ENCODE results near the gene SH3PXD2A. TPM values are rescaled to one million over a fixed set of nuclear protein-coding genes. Genes with fewer than 3 reads are reported as not detected.

SH3PXD2A gene
- total RNA-seq, 3 donors from 2014 or later, result 14.3 to 30.5 (median 14.7) TPM

DNA sequence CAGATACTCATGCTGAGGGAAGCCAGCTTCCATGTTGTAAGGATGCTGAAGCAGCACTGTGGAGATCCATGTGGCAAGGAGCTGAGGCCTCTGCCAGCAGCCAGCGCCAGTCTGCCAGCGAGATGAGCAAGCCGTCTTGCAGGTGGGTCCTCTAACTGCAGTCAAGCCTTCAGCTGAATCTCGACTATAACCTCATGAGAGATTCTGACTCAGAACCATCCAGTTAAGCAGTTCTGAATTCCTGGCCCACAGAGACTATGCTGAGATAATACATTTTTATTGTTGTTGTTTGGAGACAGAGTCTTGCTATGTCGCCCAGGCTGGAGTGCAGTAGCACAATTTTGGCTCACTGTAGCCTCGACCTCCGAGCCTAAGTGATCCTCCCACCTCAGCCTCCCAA, 105.6 kb downstream of the SH3PXD2A start:
- no peaks in the 10 kb centered on the region for H3K4me1 ChIP-seq
- H3K36me3 ChIP-seq, result no peaks in the 10 kb centered on the region
- no peaks in the 10 kb centered on the region for H3K27me3 ChIP-seq
- TF ChIP-seq POLR2A (IDR thresholded peaks at IDR 0.05) (no peak), POLR2AphosphoS5 (IDR thresholded peaks at IDR 0.05) (no peak)
- TF ChIP-seq, protein P1, sequence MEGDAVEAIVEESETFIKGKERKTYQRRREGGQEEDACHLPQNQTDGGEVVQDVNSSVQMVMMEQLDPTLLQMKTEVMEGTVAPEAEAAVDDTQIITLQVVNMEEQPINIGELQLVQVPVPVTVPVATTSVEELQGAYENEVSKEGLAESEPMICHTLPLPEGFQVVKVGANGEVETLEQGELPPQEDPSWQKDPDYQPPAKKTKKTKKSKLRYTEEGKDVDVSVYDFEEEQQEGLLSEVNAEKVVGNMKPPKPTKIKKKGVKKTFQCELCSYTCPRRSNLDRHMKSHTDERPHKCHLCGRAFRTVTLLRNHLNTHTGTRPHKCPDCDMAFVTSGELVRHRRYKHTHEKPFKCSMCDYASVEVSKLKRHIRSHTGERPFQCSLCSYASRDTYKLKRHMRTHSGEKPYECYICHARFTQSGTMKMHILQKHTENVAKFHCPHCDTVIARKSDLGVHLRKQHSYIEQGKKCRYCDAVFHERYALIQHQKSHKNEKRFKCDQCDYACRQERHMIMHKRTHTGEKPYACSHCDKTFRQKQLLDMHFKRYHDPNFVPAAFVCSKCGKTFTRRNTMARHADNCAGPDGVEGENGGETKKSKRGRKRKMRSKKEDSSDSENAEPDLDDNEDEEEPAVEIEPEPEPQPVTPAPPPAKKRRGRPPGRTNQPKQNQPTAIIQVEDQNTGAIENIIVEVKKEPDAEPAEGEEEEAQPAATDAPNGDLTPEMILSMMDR (IDR thresholded peaks at IDR 0.05), result no peak
- no peak overlapping the region for H3K27ac ChIP-seq
- no peak for DNase-seq (ENCODE audit: low spot score in 2 of 2)
- no peaks in the 10 kb centered on the region for H3K9me3 ChIP-seq
- H3K4me3 ChIP-seq, result no peak overlapping the region
- intact Hi-C loops (cut with DNase I; ENCODE audit: low total_unique reads), result no loop called here

DNA sequence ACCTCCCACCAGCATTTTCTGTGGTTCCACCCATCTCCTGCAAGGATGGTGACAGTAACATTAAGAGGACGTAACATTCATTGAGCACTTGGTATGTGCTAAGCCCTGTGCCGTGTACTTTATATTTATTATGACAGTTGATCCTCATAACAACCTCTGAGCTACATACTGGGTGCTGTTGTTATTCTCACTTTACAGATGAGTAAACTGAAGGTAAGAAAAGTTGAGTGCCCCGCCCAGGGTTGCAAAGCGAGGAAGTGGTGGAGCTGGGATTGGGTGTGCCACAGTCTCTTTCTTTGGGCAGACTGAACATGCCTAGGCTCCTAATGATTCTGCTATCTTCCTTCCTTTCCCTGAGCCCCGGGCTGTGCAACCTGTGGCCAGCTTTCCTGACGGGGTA, 107.4 kb downstream of the SH3PXD2A start:
- no peak overlapping the region for H3K4me3 ChIP-seq
- no peaks in the 10 kb centered on the region for H3K4me1 ChIP-seq
- no peaks in the 10 kb centered on the region for H3K9me3 ChIP-seq
- no peaks in the 10 kb centered on the region for H3K27me3 ChIP-seq
- H3K27ac ChIP-seq, result no peak overlapping the region
- TF ChIP-seq POLR2AphosphoS5 (IDR thresholded peaks at IDR 0.05) (no peak), POLR2A (IDR thresholded peaks at IDR 0.05) (no peak)
- TF ChIP-seq, protein P1 (IDR thresholded peaks at IDR 0.05), result no peak
- intact Hi-C loops (cut with DNase I; ENCODE audit: low total_unique reads), result no loop called here
- DNase-seq (ENCODE audit: low spot score in 2 of 2), result no peak
- no peaks in the 10 kb centered on the region for H3K36me3 ChIP-seq

DNA sequence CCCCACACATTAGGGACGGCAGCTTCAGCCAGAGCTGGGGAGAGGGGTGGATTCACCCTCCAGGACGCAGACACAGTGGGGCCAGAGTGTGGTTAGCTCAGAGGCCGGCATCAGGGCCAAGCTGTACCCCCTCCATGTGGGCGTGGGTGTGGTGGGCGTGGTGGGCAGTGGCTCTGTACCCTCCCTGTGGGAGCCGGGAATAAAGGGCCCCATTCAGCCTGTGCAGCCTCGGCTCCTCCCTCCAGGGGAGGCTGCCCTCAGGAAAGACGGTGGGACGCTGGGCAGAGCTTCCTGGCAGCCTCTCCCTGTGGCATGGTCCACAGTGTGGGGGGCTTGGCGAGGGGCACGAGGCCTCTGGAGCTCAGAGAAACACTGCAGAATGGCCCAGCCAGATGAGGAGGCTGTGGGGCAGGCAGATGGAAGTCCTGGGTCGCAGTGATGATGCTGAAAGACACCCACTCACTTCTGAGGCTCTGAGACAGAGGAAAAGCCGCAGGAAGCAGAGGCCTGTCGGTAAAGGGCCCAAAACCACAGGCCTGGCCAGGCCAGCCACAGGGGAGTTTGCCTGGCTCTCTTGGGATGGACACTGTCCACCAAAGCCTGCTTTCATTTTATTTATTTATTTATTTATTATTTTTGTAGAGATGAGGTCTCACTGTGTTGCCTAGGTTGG, 108.0 kb downstream of the SH3PXD2A start:
- no peak for DNase-seq (ENCODE audit: low spot score in 2 of 2)
- Histone ChIP-seq H3K4me3 (no peak overlapping the region), H3K9me3 (no peaks in the 10 kb centered on the region), H3K27ac (peak overlapping the region; percentile 45 to 58), H3K36me3 (no peaks in the 10 kb centered on the region), H3K27me3 (no peaks in the 10 kb centered on the region), H3K4me1 (no peaks in the 10 kb centered on the region)
- no peak for TF ChIP-seq POLR2AphosphoS5 (IDR thresholded peaks at IDR 0.05)
- TF ChIP-seq, protein P1 (IDR thresholded peaks at IDR 0.05), result no peak
- TF ChIP-seq POLR2A (IDR thresholded peaks at IDR 0.05), result no peak
- intact Hi-C loops (cut with DNase I; ENCODE audit: low total_unique reads), result no loop called here

DNA sequence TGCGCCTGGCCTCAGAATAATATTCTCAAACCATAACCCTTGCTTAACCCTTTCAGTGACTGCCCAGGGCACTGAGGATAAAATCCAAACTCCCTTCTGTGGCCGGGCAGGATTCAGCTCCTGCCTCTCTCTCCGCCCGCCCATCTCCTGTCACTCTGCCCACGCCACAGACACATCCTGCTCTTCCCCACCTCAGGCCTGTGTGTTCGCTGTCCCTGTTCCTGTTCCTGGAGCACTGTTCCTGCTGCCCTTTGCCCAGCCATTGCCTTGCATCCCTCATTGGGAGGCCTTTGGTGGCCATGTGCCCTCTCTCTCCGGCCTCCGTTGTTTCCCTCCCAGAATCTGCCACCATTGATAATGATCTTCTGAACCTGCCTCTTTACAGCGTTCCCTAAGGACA, 108.8 kb downstream of the SH3PXD2A start:
- Histone ChIP-seq H3K9me3 (no peaks in the 10 kb centered on the region), H3K36me3 (no peaks in the 10 kb centered on the region), H3K27me3 (no peaks in the 10 kb centered on the region), H3K4me1 (no peaks in the 10 kb centered on the region), H3K4me3 (no peak overlapping the region), H3K27ac (peak overlapping the region; percentile 25 to 45)
- TF ChIP-seq POLR2A (IDR thresholded peaks at IDR 0.05) (no peak), POLR2AphosphoS5 (IDR thresholded peaks at IDR 0.05) (no peak)
- TF ChIP-seq, protein P1 (IDR thresholded peaks at IDR 0.05), result no peak
- DNase-seq (ENCODE audit: low spot score in 2 of 2), result no peak
- intact Hi-C loops (cut with DNase I; ENCODE audit: low total_unique reads), result no loop called here

DNA sequence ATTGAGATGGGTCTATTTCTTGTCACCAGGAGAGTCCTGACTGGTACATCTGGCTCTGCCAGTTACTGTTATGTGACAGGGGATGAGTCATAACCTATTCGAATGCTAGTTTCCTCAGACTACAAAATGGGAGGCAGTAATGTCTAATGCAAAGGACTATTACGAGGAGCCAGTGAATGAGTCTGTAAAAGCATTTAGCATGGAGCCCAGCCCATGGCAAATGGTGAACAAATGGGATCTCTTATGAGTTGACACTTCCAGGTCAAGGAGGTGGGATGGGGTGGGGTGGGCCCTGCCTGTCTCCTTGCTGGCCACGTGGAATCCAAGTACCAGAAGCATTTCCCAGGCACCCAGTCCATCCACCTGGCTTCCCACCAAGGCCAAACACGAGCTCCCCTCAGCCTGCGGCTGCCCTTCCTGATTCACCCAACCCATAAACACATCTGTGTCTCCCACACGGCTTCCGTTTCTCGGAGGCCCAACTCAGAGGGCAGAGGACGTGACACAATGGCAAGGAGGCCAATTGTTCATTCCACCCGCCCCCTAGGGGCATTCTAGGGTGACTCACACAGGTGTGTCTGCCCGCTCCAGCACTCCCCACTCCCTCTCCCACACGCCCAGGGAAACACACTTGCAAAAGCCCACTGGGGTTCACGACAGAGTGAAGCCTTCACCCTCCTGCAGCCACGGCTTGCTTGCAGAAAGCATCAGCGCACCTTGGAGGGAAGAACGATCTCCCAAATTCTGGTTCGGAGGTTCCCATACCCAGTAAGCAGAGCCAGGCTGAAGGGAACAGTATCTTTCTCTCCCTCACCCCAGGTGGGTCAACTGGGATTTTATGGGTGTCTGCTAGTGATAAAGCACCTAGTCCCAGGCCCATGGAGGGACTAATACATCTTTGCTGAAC, 109.8 kb downstream of the SH3PXD2A start:
- no peaks in the 10 kb centered on the region for H3K4me1 ChIP-seq

More for the DNA sequence above, 109.8 kb downstream of the SH3PXD2A start:
- Histone ChIP-seq H3K4me3 (no peak overlapping the region), H3K9me3 (no peaks in the 10 kb centered on the region), H3K27me3 (no peaks in the 10 kb centered on the region), H3K27ac (peak overlapping the region; percentile 80), H3K36me3 (no peaks in the 10 kb centered on the region)
- TF ChIP-seq POLR2A (IDR thresholded peaks at IDR 0.05) (no peak), POLR2AphosphoS5 (IDR thresholded peaks at IDR 0.05) (no peak)
- TF ChIP-seq, protein P1 (IDR thresholded peaks at IDR 0.05), result no peak
- peak in 1 of 2 donors; percentile 32 for DNase-seq (ENCODE audit: low spot score in 2 of 2)
- intact Hi-C loops (cut with DNase I; ENCODE audit: low total_unique reads), result no loop called here
